PC-3 (cell line): ENCODE data around the gene NAA40. TPM values are rescaled to one million over a fixed set of nuclear protein-coding genes. Genes with fewer than 3 reads are reported as not detected.

ENCODE experiments used
- ATAC-seq: fragments of 200-7000 bp; cut with Tn5 transposase; 2 replicates; pipeline ENCODE4 v1.9.1; 2020; ENCODE audit warnings: mild to moderate bottlenecking, moderate library complexity
- BruUV-seq: library from RNA; stranded (reverse); fragments of 400-500 nt; replicated peaks from 2 replicates; lab custom pipeline; 2021; lab: Mats Ljungman, UMichigan
- CTCF ChIA-PET: fragments of 300-600 bp; sonication (Branson Sonifier 250); formaldehyde crosslinking; loops from one replicate; lab custom pipeline; 2022; ENCODE audit warnings: antibody characterized with exemption; lab: Charles Lee
- POLR2A ChIA-PET: fragments of 300-600 bp; sonication (Branson Sonifier 250); formaldehyde crosslinking; loops from one replicate; lab custom pipeline; 2022; ENCODE audit warnings: antibody characterized with exemption; ENCODE audit not compliant: unreplicated experiment; lab: Charles Lee
- DNase-seq: peaks from one replicate; pipeline ENCODE4 v3.0.0-alpha.2; 2015
- H2AFZ ChIP-seq: fragments of 300-600 bp; sonication (generic); 2 replicates; pipeline ENCODE4 v1.6.0; 2016; ENCODE audit warnings: antibody characterized with exemption, low read length
- H3F3A ChIP-seq: fragments of 300-600 bp; sonication (generic); one replicate; pipeline ENCODE4 v1.6.0; 2017; ENCODE audit warnings: antibody characterized with exemption, low read length, control low read depth, mild to moderate bottlenecking; ENCODE audit not compliant: unreplicated experiment
- H3K27ac ChIP-seq: fragments of 300-600 bp; sonication (generic); 2 replicates; pipeline ENCODE4 v1.5.1; 2016; ENCODE audit warnings: mild to moderate bottlenecking, low read length
- H3K27me3 ChIP-seq: fragments of 300-600 bp; sonication (generic); 2 replicates; pipeline ENCODE4 v1.6.1; 2016; ENCODE audit warnings: low read length, mixed read lengths
- H3K36me3 ChIP-seq: fragments of 300-600 bp; sonication (generic); 2 replicates; pipeline ENCODE4 v1.6.1; 2016; ENCODE audit warnings: low read depth, mixed run types, low read length, mixed read lengths
- H3K4me1 ChIP-seq: fragments of 300-600 bp; sonication (generic); 2 replicates; pipeline ENCODE4 v1.5.1; 2016; ENCODE audit warnings: low read length; ENCODE audit not compliant: insufficient read depth
- H3K4me2 ChIP-seq: fragments of 300-600 bp; sonication (generic); 2 replicates; pipeline ENCODE4 v1.6.0; 2016; ENCODE audit warnings: low read length
- H3K4me3 ChIP-seq: fragments of 300-600 bp; sonication (generic); 2 replicates; pipeline ENCODE4 v1.5.1; 2016; ENCODE audit warnings: mild to moderate bottlenecking, low read length, mixed read lengths
- H3K79me2 ChIP-seq: fragments of 300-600 bp; sonication (generic); 2 replicates; pipeline ENCODE4 v1.6.1; 2017; ENCODE audit warnings: low read length, mixed read lengths
- H3K9ac ChIP-seq: fragments of 300-600 bp; sonication (generic); 2 replicates; pipeline ENCODE4 v1.6.0; 2016; ENCODE audit warnings: mild to moderate bottlenecking, low read length
- H3K9me2 ChIP-seq: fragments of 300-600 bp; sonication (generic); replicated peaks from 2 replicates; pipeline ENCODE4 v1.6.1; 2016; ENCODE audit warnings: mixed run types, low read length, mixed read lengths
- H3K9me3 ChIP-seq: fragments of 300-600 bp; sonication (generic); 2 replicates; pipeline ENCODE4 v1.6.1; 2016; ENCODE audit warnings: low read length, mixed read lengths
- H4K20me1 ChIP-seq: fragments of 300-600 bp; sonication (generic); 2 replicates; pipeline ENCODE4 v1.6.1; 2016; ENCODE audit warnings: low read length, mixed read lengths
- CTCF ChIP-seq: fragments of 300-600 bp; sonication (generic); conservative IDR thresholded peaks from 2 replicates; pipeline ENCODE4 v1.5.1; 2017; ENCODE audit warnings: antibody characterized with exemption, low read depth, mild to moderate bottlenecking, low read length
- EZH2 ChIP-seq: fragments of 300-600 bp; sonication (generic); IDR thresholded peaks from one replicate; pipeline ENCODE4 v1.6.1; 2017; ENCODE audit warnings: antibody characterized with exemption, mild to moderate bottlenecking, low read length; ENCODE audit not compliant: unreplicated experiment
- EZH2phosphoT487 ChIP-seq: fragments of 300-600 bp; sonication (generic); IDR thresholded peaks from 2 replicates; pipeline ENCODE4 v1.6.1; 2018; ENCODE audit warnings: mild to moderate bottlenecking, antibody characterized with exemption, low read length, borderline replicate concordance
- intact Hi-C: fragments of 100-400 bp; cut with micrococcal nuclease; formaldehyde crosslinking; loops from 2 replicates; pipeline ENCODE4 v1.9.0; 2023
- total RNA-seq: library from RNA; depleted of rRNA; stranded (reverse); fragments of >200 nt; gene quantifications from 2 replicates; pipeline ENCODE4 v1.2.3, GENCODE V29; 2014

The NAA40 gene
- total RNA-seq, 1 experiment from 2014 or later: 20.9 TPM

- Histone ChIP-seq H3K27ac (no peak overlapping the region), H3K4me3 (no peak overlapping the region), H4K20me1 (no peaks in the 10 kb centered on the region), H3K4me1 (no peaks in the 10 kb centered on the region; the same call in 1 of the 2 replicates), H3K9me2 (0 out of 2 replicates have a peak, but pooled peaks cover 3% of the 10 kb centered on the region), H3K4me2 (no peak overlapping the region), H2AFZ (no peak overlapping the region), H3K79me2 (no peaks in the 10 kb centered on the region), H3K9me3 (no peaks in the 10 kb centered on the region), H3K36me3 (no peaks in the 10 kb centered on the region), H3K27me3 (no peaks in the 10 kb centered on the region), H3K9ac (no peak overlapping the region), H3F3A (no peaks in the 10 kb centered on the region)
- intact Hi-C loops: no loop called here
- ChIA-PET CTCF (interaction anchor here (0.6 kb wide), 1 partner anchor 9 kb away, joined by 5 read pairs; the partner anchor contains the start of gene NAA40), POLR2A (no interaction called here)
- BruUV-seq: no TSS peak
- DNase-seq (no peak), ATAC-seq (no peak)
- TF ChIP-seq CTCF: no peak
- TF ChIP-seq EZH2phosphoT487: no peak
- no peak for TF ChIP-seq EZH2
Observed at GRCh38 chr11:63929616-63930015, 9.2 kb upstream of the NAA40 start.

GRCh38 chr11:63931045-63931444, 7.8 kb upstream of the NAA40 start:
- intact Hi-C loops: no loop called here
- POLR2A ChIA-PET: no interaction called here
- DNase-seq (no peak), ATAC-seq (no peak)
- no peak overlapping the region for H3K9ac ChIP-seq
- H3K4me1 ChIP-seq: no peaks in the 10 kb centered on the region; the same call in 1 of the 2 replicates
- no peaks in the 10 kb centered on the region for H3K36me3 ChIP-seq
- BruUV-seq: no TSS peak
- no peak overlapping the region for H3K27ac ChIP-seq
- CTCF ChIA-PET: no interaction called here
- no peak overlapping the region for H3K4me3 ChIP-seq
- H3K9me3 ChIP-seq: no peaks in the 10 kb centered on the region
- H3K4me2 ChIP-seq: no peak overlapping the region
- H4K20me1 ChIP-seq: no peaks in the 10 kb centered on the region
- no peaks in the 10 kb centered on the region for H3F3A ChIP-seq
- no peaks in the 10 kb centered on the region for H3K9me2 ChIP-seq
- no peaks in the 10 kb centered on the region for H3K27me3 ChIP-seq
- H2AFZ ChIP-seq: no peak overlapping the region
- H3K79me2 ChIP-seq: no peaks in the 10 kb centered on the region
- TF ChIP-seq CTCF: no peak

- no peaks in the 10 kb centered on the region for H3K27me3 ChIP-seq
- no peak overlapping the region for H3K4me3 ChIP-seq
- no peaks in the 10 kb centered on the region for H3K79me2 ChIP-seq
- ATAC-seq (no peak), DNase-seq (no peak)
- no peak overlapping the region for H3K9ac ChIP-seq
- intact Hi-C loops: no loop called here
- no TSS peak for BruUV-seq
- CTCF ChIA-PET: no interaction called here
- H3K9me2 ChIP-seq: no peaks in the 10 kb centered on the region
- H2AFZ ChIP-seq: no peak overlapping the region
- POLR2A ChIA-PET: no interaction called here
- TF ChIP-seq EZH2: no peak
- TF ChIP-seq EZH2phosphoT487: no peak
- no peak for TF ChIP-seq CTCF
- no peaks in the 10 kb centered on the region for H3F3A ChIP-seq
- no peak overlapping the region for H3K4me2 ChIP-seq
- H3K4me1 ChIP-seq: no peaks in the 10 kb centered on the region; the same call in 1 of the 2 replicates
- no peaks in the 10 kb centered on the region for H4K20me1 ChIP-seq
- no peak overlapping the region for H3K27ac ChIP-seq
- no peaks in the 10 kb centered on the region for H3K36me3 ChIP-seq
- no peaks in the 10 kb centered on the region for H3K9me3 ChIP-seq
Observed at GRCh38 chr11:63931876-63932275, 6.9 kb upstream of the NAA40 start.
